T-helper 1 cell treated with Interleukin-12 subunit alpha and Interleukin-12 subunit beta and Interleukin-4 antibody, amounts not matched to agents 30 μg/mL and 1 μg/mL, for 36 hours (primary cell): Measurements from ENCODE around the gene DENND1A.

Source experiments
- H3K27ac Mint-ChIP-seq: one replicate; pipeline ENCODE4 v1.8.0; 2021; ENCODE audit warnings: mild to moderate bottlenecking, mixed read lengths
- H3K27me3 Mint-ChIP-seq: one replicate; pipeline ENCODE4 v1.8.0; 2021; ENCODE audit warnings: low read depth, mixed read lengths
- H3K36me3 Mint-ChIP-seq: one replicate; pipeline ENCODE4 v1.8.0; 2021; ENCODE audit warnings: low read depth, mixed read lengths
- H3K4me1 Mint-ChIP-seq: one replicate; pipeline ENCODE4 v1.8.0; 2021; ENCODE audit warnings: low read depth, mixed read lengths
- H3K4me3 Mint-ChIP-seq: one replicate; pipeline ENCODE4 v1.8.0; 2021; ENCODE audit warnings: mild to moderate bottlenecking, moderate library complexity, mixed read lengths
- H3K9me3 Mint-ChIP-seq: one replicate; pipeline ENCODE4 v1.8.0; 2021; ENCODE audit warnings: mixed read lengths

The DENND1A gene

GRCh38 chr9:123465304-123465703, 464.6 kb downstream of the DENND1A start:
- H3K27ac Mint-ChIP-seq, result no peak overlapping the region
- H3K4me1 Mint-ChIP-seq, result no peaks in the 10 kb centered on the region
- no peaks in the 10 kb centered on the region for H3K27me3 Mint-ChIP-seq
- no peak overlapping the region for H3K4me3 Mint-ChIP-seq
- H3K9me3 Mint-ChIP-seq, result no peaks in the 10 kb centered on the region
- H3K36me3 Mint-ChIP-seq, result no peaks in the 10 kb centered on the region

GRCh38 chr9:123460091-123460490, 469.8 kb downstream of the DENND1A start:
- H3K9me3 Mint-ChIP-seq, result no peaks in the 10 kb centered on the region
- no peaks in the 10 kb centered on the region for H3K4me1 Mint-ChIP-seq
- no peak overlapping the region for H3K4me3 Mint-ChIP-seq
- no peaks in the 10 kb centered on the region for H3K36me3 Mint-ChIP-seq
- H3K27ac Mint-ChIP-seq, result no peak overlapping the region
- no peaks in the 10 kb centered on the region for H3K27me3 Mint-ChIP-seq

GRCh38 chr9:123457583-123457982, 472.3 kb downstream of the DENND1A start:
- Mint-ChIP-seq H3K4me1 (no peaks in the 10 kb centered on the region), H3K9me3 (no peaks in the 10 kb centered on the region), H3K4me3 (no peak overlapping the region), H3K27ac (no peak overlapping the region), H3K36me3 (no peaks in the 10 kb centered on the region), H3K27me3 (no peaks in the 10 kb centered on the region)

DNA sequence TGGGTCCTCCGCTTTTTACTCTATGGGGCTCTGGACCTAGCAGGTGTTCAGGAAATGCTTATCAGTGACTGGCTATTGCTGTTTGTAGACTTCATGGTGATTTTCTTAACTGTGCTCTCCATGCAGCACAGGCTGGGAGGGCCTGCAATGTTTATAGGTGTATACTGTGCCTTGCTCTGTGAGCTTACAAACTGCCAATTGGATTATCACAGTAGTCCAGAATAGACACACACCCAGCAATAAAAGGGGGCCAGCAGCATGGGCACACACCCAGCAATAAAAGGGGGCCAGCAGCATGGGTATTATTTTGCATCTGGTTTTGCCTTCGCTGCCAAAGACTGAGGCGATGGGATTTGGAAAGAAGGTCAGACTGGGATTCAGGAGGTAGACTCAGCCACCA, 473.9 kb downstream of the DENND1A start:
- no peaks in the 10 kb centered on the region for H3K36me3 Mint-ChIP-seq
- no peaks in the 10 kb centered on the region for H3K9me3 Mint-ChIP-seq
- no peaks in the 10 kb centered on the region for H3K4me1 Mint-ChIP-seq
- H3K27me3 Mint-ChIP-seq, result no peaks in the 10 kb centered on the region
- no peak overlapping the region for H3K4me3 Mint-ChIP-seq
- H3K27ac Mint-ChIP-seq, result no peak overlapping the region

DNA sequence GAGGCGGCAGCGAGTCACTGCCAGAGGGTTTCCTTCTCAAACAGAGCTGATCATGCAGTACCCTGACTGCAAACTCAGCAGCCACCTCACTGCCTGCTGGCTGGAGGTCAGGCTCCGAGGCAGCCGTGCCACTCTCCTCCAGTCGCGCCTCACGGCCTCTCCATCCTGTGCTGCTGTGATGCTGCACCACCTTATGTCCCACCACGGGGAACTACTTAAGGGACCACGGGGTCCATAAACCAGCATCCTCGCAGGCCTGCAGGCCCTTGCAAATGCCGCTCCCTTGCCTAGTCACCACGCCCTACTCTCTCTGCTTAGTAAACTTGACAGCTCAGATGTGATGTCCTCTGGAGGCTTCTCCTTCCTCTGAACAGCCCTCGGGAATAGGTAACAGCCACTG, 474.7 kb downstream of the DENND1A start:
- Mint-ChIP-seq H3K4me3 (no peak overlapping the region), H3K9me3 (no peaks in the 10 kb centered on the region), H3K27ac (no peak overlapping the region), H3K36me3 (no peaks in the 10 kb centered on the region), H3K4me1 (no peaks in the 10 kb centered on the region), H3K27me3 (no peaks in the 10 kb centered on the region)

GRCh38 chr9:123454361-123454760, 475.6 kb downstream of the DENND1A start:
- Mint-ChIP-seq H3K36me3 (no peaks in the 10 kb centered on the region), H3K27me3 (no peaks in the 10 kb centered on the region), H3K4me3 (no peak overlapping the region), H3K4me1 (no peaks in the 10 kb centered on the region), H3K27ac (no peak overlapping the region), H3K9me3 (no peaks in the 10 kb centered on the region)

GRCh38 chr9:123453831-123454321, 476.1 kb downstream of the DENND1A start:
- Mint-ChIP-seq H3K4me3 (no peak overlapping the region), H3K27ac (no peak overlapping the region), H3K36me3 (no peaks in the 10 kb centered on the region), H3K4me1 (no peaks in the 10 kb centered on the region), H3K9me3 (no peaks in the 10 kb centered on the region), H3K27me3 (no peaks in the 10 kb centered on the region)

DNA sequence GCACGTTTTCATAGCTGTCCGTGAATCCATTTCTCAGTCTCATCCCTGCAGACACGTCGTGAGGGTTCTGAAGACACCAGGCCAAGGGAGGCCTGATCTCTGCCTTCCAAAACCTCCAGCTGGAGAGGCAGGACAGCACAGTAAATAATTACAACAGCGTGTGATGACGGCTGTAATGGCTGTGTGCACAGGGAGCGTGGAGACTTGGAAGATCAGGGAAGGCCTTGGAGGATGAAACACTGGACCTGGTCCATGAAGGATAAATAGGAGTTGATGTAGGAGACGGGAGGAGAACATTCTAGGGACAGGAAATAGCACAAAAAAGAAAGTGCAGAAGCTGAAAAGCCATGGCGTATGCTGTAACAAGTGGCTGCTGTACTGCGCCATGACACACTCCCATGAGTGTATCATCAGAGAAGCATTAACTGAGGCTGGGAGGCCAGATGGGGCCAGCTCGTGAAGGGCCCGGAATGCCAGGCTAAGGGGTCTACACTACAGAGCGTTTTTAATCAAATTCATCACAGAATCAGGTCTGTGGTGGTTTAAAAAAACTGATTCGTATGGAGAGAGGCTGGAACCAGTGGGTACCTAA, 476.8 kb downstream of the DENND1A start:
- H3K9me3 Mint-ChIP-seq, result no peaks in the 10 kb centered on the region
- no peaks in the 10 kb centered on the region for H3K36me3 Mint-ChIP-seq
- H3K27me3 Mint-ChIP-seq, result no peaks in the 10 kb centered on the region
- no peak overlapping the region for H3K4me3 Mint-ChIP-seq
- H3K27ac Mint-ChIP-seq, result no peak overlapping the region
- no peaks in the 10 kb centered on the region for H3K4me1 Mint-ChIP-seq

DNA sequence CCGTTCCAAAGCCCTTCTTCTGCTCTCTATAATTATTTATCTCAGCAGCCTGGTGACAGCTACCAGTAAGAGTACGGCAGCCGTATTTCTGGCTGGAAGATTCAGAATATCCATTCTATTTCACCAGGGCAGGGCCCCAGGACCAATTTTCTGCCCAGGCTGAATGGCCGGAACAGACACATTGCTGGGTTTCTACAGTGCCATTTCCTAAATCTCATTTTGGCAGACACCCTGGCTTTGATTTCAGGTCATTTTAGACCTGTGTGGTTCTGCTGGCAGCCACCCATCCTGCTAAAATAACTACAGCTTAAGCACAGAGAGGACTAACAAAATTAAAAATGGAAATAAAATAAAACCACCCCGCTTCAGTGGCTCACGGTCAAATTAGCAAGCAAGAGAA, 478.9 kb downstream of the DENND1A start:
- Mint-ChIP-seq H3K4me1 (no peaks in the 10 kb centered on the region), H3K36me3 (no peaks in the 10 kb centered on the region), H3K27me3 (no peaks in the 10 kb centered on the region), H3K4me3 (no peak overlapping the region), H3K27ac (no peak overlapping the region), H3K9me3 (no peaks in the 10 kb centered on the region)

DNA sequence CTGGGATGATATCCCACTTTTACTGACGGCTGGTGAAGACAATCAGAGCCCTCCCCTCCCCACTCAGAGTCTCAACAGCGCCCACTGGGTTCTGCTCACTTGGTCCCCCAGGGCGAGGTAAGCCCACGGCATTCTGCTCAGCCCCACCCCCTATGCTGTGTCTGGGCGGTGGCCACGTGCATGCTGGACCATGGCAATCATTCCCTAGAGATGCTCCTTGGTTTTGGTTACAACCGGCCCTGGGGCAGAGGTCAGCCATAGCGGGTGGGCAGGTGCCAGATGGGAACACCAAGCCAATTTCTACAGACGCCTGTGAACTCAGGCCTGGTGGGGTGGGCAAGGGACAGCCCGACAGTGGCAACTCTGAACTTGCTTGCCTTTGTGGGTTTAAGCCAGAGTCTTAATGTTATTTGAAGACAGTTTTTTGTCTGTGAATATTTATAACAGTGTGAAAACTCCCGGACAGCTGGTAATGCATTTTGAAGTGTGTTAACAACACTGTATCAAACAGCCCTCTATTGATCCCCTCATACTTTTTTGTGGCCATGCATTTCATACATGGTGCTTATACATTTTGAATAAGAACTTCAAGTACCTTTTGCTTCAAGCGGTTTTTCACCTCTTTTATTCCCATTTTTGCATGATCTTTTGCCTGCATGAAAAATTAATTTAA, 479.7 kb downstream of the DENND1A start:
- no peaks in the 10 kb centered on the region for H3K9me3 Mint-ChIP-seq
- H3K4me1 Mint-ChIP-seq, result no peaks in the 10 kb centered on the region
- no peaks in the 10 kb centered on the region for H3K36me3 Mint-ChIP-seq
- no peaks in the 10 kb centered on the region for H3K27me3 Mint-ChIP-seq
- H3K27ac Mint-ChIP-seq, result no peak overlapping the region
- H3K4me3 Mint-ChIP-seq, result no peak overlapping the region

- Mint-ChIP-seq H3K4me1 (no peaks in the 10 kb centered on the region), H3K4me3 (no peak overlapping the region), H3K27ac (no peak overlapping the region), H3K36me3 (no peaks in the 10 kb centered on the region), H3K27me3 (no peaks in the 10 kb centered on the region), H3K9me3 (no peaks in the 10 kb centered on the region)
Measured at GRCh38 chr9:123447934-123448646, 481.8 kb downstream of the DENND1A start.

GRCh38 chr9:123445981-123446610, 483.8 kb downstream of the DENND1A start:
- H3K27me3 Mint-ChIP-seq, result no peaks in the 10 kb centered on the region
- no peaks in the 10 kb centered on the region for H3K9me3 Mint-ChIP-seq
- no peaks in the 10 kb centered on the region for H3K36me3 Mint-ChIP-seq
- no peak overlapping the region for H3K27ac Mint-ChIP-seq
- H3K4me3 Mint-ChIP-seq, result no peak overlapping the region
- H3K4me1 Mint-ChIP-seq, result no peaks in the 10 kb centered on the region

DNA sequence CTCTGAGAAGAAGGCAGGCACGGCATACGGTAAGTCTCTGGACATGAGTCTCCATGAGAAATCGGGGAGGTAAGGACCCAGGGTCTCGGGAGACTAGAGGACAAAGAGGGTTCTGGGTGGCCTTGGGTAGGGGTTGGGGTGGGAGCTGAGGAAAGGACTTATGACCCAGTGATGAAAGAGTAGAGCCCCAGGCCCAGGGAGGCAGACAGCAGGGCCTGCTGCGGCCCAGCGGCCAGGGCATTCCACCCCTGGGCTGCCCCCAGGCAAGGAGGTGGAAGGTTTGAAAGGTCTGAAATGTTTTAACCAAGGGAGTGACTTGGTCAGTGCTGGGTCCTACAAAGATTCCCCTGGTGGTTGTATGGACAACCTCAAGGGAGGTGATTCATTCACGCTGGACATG, 484.8 kb downstream of the DENND1A start:
- no peak overlapping the region for H3K4me3 Mint-ChIP-seq
- no peak overlapping the region for H3K27ac Mint-ChIP-seq
- H3K36me3 Mint-ChIP-seq, result no peaks in the 10 kb centered on the region
- H3K9me3 Mint-ChIP-seq, result no peaks in the 10 kb centered on the region
- no peaks in the 10 kb centered on the region for H3K4me1 Mint-ChIP-seq
- no peaks in the 10 kb centered on the region for H3K27me3 Mint-ChIP-seq

DNA sequence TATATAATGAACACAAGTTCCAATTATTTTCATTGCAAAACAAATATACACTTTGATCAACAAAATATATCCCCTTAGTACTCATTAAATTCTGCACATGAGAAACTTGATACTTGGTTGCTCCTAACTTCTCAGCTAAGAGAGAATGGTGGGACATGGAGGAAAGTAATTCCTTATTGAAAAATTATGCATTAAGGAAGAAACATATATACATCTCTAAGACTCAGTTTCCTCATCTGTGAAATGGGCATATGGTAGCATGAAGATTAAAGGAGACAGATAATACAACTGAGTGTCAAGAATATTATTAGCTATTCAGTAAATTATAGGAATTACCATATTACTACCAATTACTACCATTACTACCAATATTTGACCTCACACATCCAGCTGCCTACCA, 488.2 kb downstream of the DENND1A start:
- H3K27me3 Mint-ChIP-seq, result no peaks in the 10 kb centered on the region
- no peaks in the 10 kb centered on the region for H3K4me1 Mint-ChIP-seq
- H3K36me3 Mint-ChIP-seq, result no peaks in the 10 kb centered on the region
- H3K4me3 Mint-ChIP-seq, result no peak overlapping the region
- H3K9me3 Mint-ChIP-seq, result no peaks in the 10 kb centered on the region
- no peak overlapping the region for H3K27ac Mint-ChIP-seq

- H3K9me3 Mint-ChIP-seq, result no peaks in the 10 kb centered on the region
- H3K27ac Mint-ChIP-seq, result no peak overlapping the region
- no peaks in the 10 kb centered on the region for H3K36me3 Mint-ChIP-seq
- no peaks in the 10 kb centered on the region for H3K4me1 Mint-ChIP-seq
- no peak overlapping the region for H3K4me3 Mint-ChIP-seq
- H3K27me3 Mint-ChIP-seq, result no peaks in the 10 kb centered on the region
Measured at GRCh38 chr9:123440256-123440655, 489.7 kb downstream of the DENND1A start.
